HG02884 (cell line): ENCODE measurements around the gene ACSL5.
"Not testable (repeated sequence)": the region's sequence is repeated elsewhere in the genome, so short reads cannot be mapped to it uniquely, and the experiment has no call there.

ENCODE experiments used
- ATAC-seq: cut with Tn5 transposase; IDR thresholded peaks from one replicate; pipeline ENCODE4 v1.9.1; 2021; ENCODE audit warnings: mild to moderate bottlenecking, moderate library complexity; ENCODE audit not compliant: unreplicated experiment

The ACSL5 gene

GRCh38 chr10:112372182-112372810 is 1.6 kb upstream of the ACSL5 start:
- not testable (repeated sequence) for ATAC-seq

GRCh38 chr10:112374724-112375541 is 1.0 kb downstream of the ACSL5 start:
- peak; percentile 50 for ATAC-seq

GRCh38 chr10:112375721-112376395 is 1.9 kb downstream of the ACSL5 start:
- ATAC-seq = peak; percentile 85

- peak; percentile 17 for ATAC-seq
These were observed 2.5 kb downstream of the ACSL5 start for GRCh38 chr10:112376396-112376790.

GRCh38 chr10:112377116-112377515 is 3.2 kb downstream of the ACSL5 start:
- ATAC-seq = not testable (repeated sequence)

- ATAC-seq = no peak
These were observed 5.8 kb downstream of the ACSL5 start for GRCh38 chr10:112379635-112380296.

- ATAC-seq = no peak
These were observed 8.8 kb downstream of the ACSL5 start for GRCh38 chr10:112382515-112383235.

- no peak for ATAC-seq
These were observed 9.4 kb downstream of the ACSL5 start for GRCh38 chr10:112383325-112383724.

GRCh38 chr10:112384141-112384540 is 10.2 kb downstream of the ACSL5 start:
- no peak for ATAC-seq

- ATAC-seq = no peak
These were observed 11.3 kb downstream of the ACSL5 start for GRCh38 chr10:112385201-112385600.

- not testable (repeated sequence) for ATAC-seq
These were observed 14.1 kb downstream of the ACSL5 start for GRCh38 chr10:112388056-112388455.

GRCh38 chr10:112388548-112388947 is 14.6 kb downstream of the ACSL5 start:
- ATAC-seq = no peak

GRCh38 chr10:112389271-112389822 is 15.4 kb downstream of the ACSL5 start:
- peak; percentile 84 for ATAC-seq

- no peak for ATAC-seq
These were observed 16.3 kb downstream of the ACSL5 start for GRCh38 chr10:112390125-112390703.

GRCh38 chr10:112393341-112393740 is 19.4 kb downstream of the ACSL5 start:
- ATAC-seq = no peak

GRCh38 chr10:112393827-112394226 is 19.9 kb downstream of the ACSL5 start:
- ATAC-seq = no peak

GRCh38 chr10:112394475-112394875 is 20.6 kb downstream of the ACSL5 start:
- ATAC-seq = no peak

- ATAC-seq = no peak
These were observed 22.1 kb downstream of the ACSL5 start for GRCh38 chr10:112395809-112396530.

- ATAC-seq = no peak
These were observed 23.7 kb downstream of the ACSL5 start for GRCh38 chr10:112397592-112397991.
